Neural cell (in vitro differentiated cells): ENCODE measurements around the gene ZNF644. TPM values are rescaled to one million over a fixed set of nuclear protein-coding genes. Genes with fewer than 3 reads are reported as not detected.

ENCODE experiments used
- H2AFZ ChIP-seq: fragments of 200-600, 300-800 bp; sonication (generic), shearing (Covaris generic); 2 replicates; pipeline ENCODE4 v1.6.0; 2014; ENCODE audit warnings: low read depth, mild to moderate bottlenecking, antibody characterized with exemption, low read length, moderate library complexity
- H3F3A ChIP-seq: fragments of 200-600 bp; shearing (Covaris generic); 2 replicates; pipeline ENCODE4 v1.6.1; 2016; ENCODE audit warnings: mild to moderate bottlenecking, moderate library complexity, mixed read lengths, antibody characterized with exemption, low read length; ENCODE audit not compliant: insufficient read depth, poor library complexity, severe bottlenecking
- H3K27ac ChIP-seq: fragments of 200-600, 300-800 bp; sonication (generic), shearing (Covaris generic); 2 replicates; pipeline ENCODE4 v1.5.1; 2014; ENCODE audit warnings: mild to moderate bottlenecking, low read length, moderate library complexity
- H3K27me3 ChIP-seq: fragments of 300-800, 200-600 bp; sonication (generic), shearing (Covaris generic); 2 replicates; pipeline ENCODE4 v1.6.0; 2014; ENCODE audit warnings: mild to moderate bottlenecking, low read depth, low read length, moderate library complexity; ENCODE audit not compliant: insufficient read depth
- H3K36me3 ChIP-seq: fragments of 300-800, 200-600 bp; sonication (generic), shearing (Covaris generic); 2 replicates; pipeline ENCODE4 v1.5.1; 2014; ENCODE audit warnings: mild to moderate bottlenecking, antibody characterized with exemption, low read length, moderate library complexity; ENCODE audit not compliant: insufficient read depth
- H3K4me2 ChIP-seq: fragments of 300-800, 200-600 bp; sonication (generic), shearing (Covaris generic); 2 replicates; pipeline ENCODE4 v1.6.0; 2014; ENCODE audit warnings: mild to moderate bottlenecking, low read length
- H3K4me3 ChIP-seq: fragments of 300-800, 200-600 bp; sonication (generic), shearing (Covaris generic); 2 replicates; pipeline ENCODE4 v1.5.1; 2014; ENCODE audit warnings: mild to moderate bottlenecking, low read length, moderate library complexity
- H3K79me2 ChIP-seq: fragments of 200-600 bp; shearing (Covaris generic); replicated peaks from 2 replicates; pipeline ENCODE4 v1.6.0; 2014; ENCODE audit warnings: mild to moderate bottlenecking, low read length, moderate library complexity; ENCODE audit not compliant: insufficient read depth
- H3K9ac ChIP-seq: fragments of 300-800, 200-600 bp; sonication (generic), shearing (Covaris generic); 2 replicates; pipeline ENCODE4 v1.6.1; 2016; ENCODE audit warnings: mild to moderate bottlenecking, low read length, mixed read lengths
- H3K9me2 ChIP-seq: fragments of 200-600 bp; shearing (Covaris generic); 2 replicates; pipeline ENCODE4 v1.6.1; 2016; ENCODE audit warnings: mild to moderate bottlenecking, low read length, mixed read lengths; ENCODE audit not compliant: insufficient read depth
- H3K9me3 ChIP-seq: fragments of 200-600, 300-800 bp; sonication (generic), shearing (Covaris generic); 2 replicates; pipeline ENCODE4 v1.6.1; 2016; ENCODE audit warnings: mild to moderate bottlenecking, mixed run types, low read length, moderate library complexity, mixed read lengths
- H4K20me1 ChIP-seq: fragments of 200-600 bp; shearing (Covaris generic); 2 replicates; pipeline ENCODE4 v1.6.1; 2016; ENCODE audit warnings: mild to moderate bottlenecking, mixed run types; ENCODE audit not compliant: insufficient read depth
- CTCF ChIP-seq: fragments of 450-650 bp; IDR thresholded peaks from 2 replicates; pipeline ENCODE4 v1.5.1; 2014; ENCODE audit warnings: antibody characterized with exemption, mild to moderate bottlenecking, moderate library complexity; ENCODE audit not compliant: poor library complexity, severe bottlenecking
- EP300 ChIP-seq: fragments of 450-650 bp; conservative IDR thresholded peaks from 2 replicates; pipeline ENCODE4 v1.6.1; 2014; ENCODE audit warnings: antibody characterized with exemption, mild to moderate bottlenecking, moderate library complexity; ENCODE audit not compliant: poor library complexity, severe bottlenecking
- EZH2 ChIP-seq: fragments of 200-600, 300-800 bp; shearing (Covaris generic), sonication (generic); IDR thresholded peaks from 2 replicates; pipeline ENCODE4 v1.6.1; 2014; ENCODE audit warnings: antibody characterized with exemption, low read length, borderline replicate concordance, mild to moderate bottlenecking; ENCODE audit not compliant: insufficient read depth, poor library complexity, severe bottlenecking
- MXI1 ChIP-seq: fragments of 450-650 bp; conservative IDR thresholded peaks from 2 replicates; pipeline ENCODE4 v1.6.1; 2014; ENCODE audit warnings: antibody characterized with exemption, mild to moderate bottlenecking; ENCODE audit not compliant: poor library complexity, severe bottlenecking
- POLR2AphosphoS5 ChIP-seq: IDR thresholded peaks from 2 replicates; pipeline ENCODE4 v1.6.1; 2012
- RAD21 ChIP-seq: fragments of 450-650 bp; conservative IDR thresholded peaks from 2 replicates; pipeline ENCODE4 v1.6.1; 2014; ENCODE audit warnings: antibody characterized with exemption, mild to moderate bottlenecking, moderate library complexity
- REST ChIP-seq: IDR thresholded peaks from 2 replicates; pipeline ENCODE4 v1.6.1; 2012; ENCODE audit warnings: borderline replicate concordance
- SMC3 ChIP-seq: fragments of 450-650 bp; conservative IDR thresholded peaks from 2 replicates; pipeline ENCODE4 v1.6.1; 2014; ENCODE audit warnings: antibody characterized with exemption, mild to moderate bottlenecking, moderate library complexity; ENCODE audit not compliant: poor library complexity
- TAF1 ChIP-seq: IDR thresholded peaks from 2 replicates; pipeline ENCODE4 v1.6.1; 2012; ENCODE audit warnings: low read depth
- polyA plus RNA-seq: library from polyadenylated mRNA; depleted of rRNA; stranded (reverse); fragments of >200 nt; gene quantifications from 2 replicates; pipeline ENCODE4 v1.2.3, GENCODE V29; 2014

ZNF644 gene
- polyA plus RNA-seq, 1 donor from 2014 or later = 71.7 TPM

- Histone ChIP-seq H3K9ac (no peak overlapping the region), H3K36me3 (no peaks in the 10 kb centered on the region), H3K9me3 (peaks cover 14% of the 10 kb centered on the region), H3K27me3 (no peaks in the 10 kb centered on the region), H3K27ac (no peak overlapping the region), H3K79me2 (no peaks in the 10 kb centered on the region), H3K4me3 (no peak overlapping the region), H3K9me2 (no peaks in the 10 kb centered on the region), H3F3A (no peaks in the 10 kb centered on the region), H4K20me1 (no peaks in the 10 kb centered on the region), H3K4me2 (no peak overlapping the region), H2AFZ (no peak overlapping the region)
- TF ChIP-seq TAF1 (no peak), CTCF (no peak), EP300 (no peak), REST (no peak), POLR2AphosphoS5 (no peak), MXI1 (no peak), SMC3 (no peak), EZH2 (no peak)
These were observed 140.8 kb downstream of the ZNF644 start for GRCh38 chr1:90881034-90881433.

DNA sequence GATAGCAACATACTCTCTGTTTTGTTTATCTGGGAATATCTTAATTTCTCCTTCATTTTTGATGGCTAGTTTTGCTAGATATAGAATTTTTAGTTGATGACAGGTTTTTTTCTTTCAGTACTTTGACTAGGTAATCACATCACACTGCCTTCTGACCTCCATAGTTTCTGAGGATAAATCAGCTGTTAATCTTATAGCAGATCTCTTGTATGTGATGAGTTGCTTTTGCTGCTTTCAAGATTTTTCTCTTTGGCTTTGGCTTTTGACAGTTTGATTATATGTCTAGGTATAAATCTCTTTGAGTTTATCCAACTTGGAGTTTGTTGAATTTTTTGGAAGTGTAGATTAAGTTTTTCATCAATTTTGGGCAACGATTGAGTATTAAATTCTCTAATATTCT lies 142.6 kb downstream of the ZNF644 start:
- H3F3A ChIP-seq = no peaks in the 10 kb centered on the region
- no peak overlapping the region for H3K27ac ChIP-seq
- H2AFZ ChIP-seq = no peak overlapping the region
- H4K20me1 ChIP-seq = no peaks in the 10 kb centered on the region
- no peak overlapping the region for H3K4me3 ChIP-seq
- H3K4me2 ChIP-seq = no peak overlapping the region
- no peak for TF ChIP-seq RAD21
- TF ChIP-seq EP300 = no peak
- no peak for TF ChIP-seq POLR2AphosphoS5
- no peak for TF ChIP-seq SMC3
- no peak for TF ChIP-seq MXI1
- no peak for TF ChIP-seq REST
- no peak for TF ChIP-seq CTCF
- TF ChIP-seq EZH2 = no peak
- H3K36me3 ChIP-seq = no peaks in the 10 kb centered on the region
- peaks cover 14% of the 10 kb centered on the region for H3K9me3 ChIP-seq
- no peaks in the 10 kb centered on the region for H3K27me3 ChIP-seq
- no peaks in the 10 kb centered on the region for H3K9me2 ChIP-seq
- H3K9ac ChIP-seq = no peak overlapping the region
- no peaks in the 10 kb centered on the region for H3K79me2 ChIP-seq
